DMS153 (cell line): Measurements from ENCODE around the gene ATP2A2.
"Not testable (repeated sequence)": the region's sequence is repeated elsewhere in the genome, so short reads cannot be mapped to it uniquely, and the experiment has no call there.

ENCODE experiments used
- DNase-seq: peaks from one replicate; lab custom pipeline; 2025; lab: John Stamatoyannopoulos, UW

The ATP2A2 gene

DNA sequence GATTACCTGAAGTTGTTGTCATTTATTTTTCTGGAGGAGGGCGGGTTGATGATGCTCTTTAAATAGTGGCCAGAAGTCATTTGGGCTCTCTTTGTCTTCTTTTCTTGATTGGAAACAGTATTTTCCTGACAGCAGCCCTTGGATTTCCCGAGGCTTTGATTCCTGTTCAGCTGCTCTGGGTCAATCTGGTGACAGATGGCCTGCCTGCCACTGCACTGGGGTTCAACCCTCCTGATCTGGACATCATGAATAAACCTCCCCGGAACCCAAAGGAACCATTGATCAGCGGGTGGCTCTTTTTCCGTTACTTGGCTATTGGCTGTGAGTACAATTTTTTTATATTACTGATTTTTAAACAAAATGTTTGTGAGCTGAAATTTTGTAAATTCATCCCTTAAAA, 62.1 kb downstream of the ATP2A2 start:
- DNase-seq = no peak

GRCh38 chr12:110343736-110344555, 62.9 kb downstream of the ATP2A2 start:
- no peak for DNase-seq

DNA sequence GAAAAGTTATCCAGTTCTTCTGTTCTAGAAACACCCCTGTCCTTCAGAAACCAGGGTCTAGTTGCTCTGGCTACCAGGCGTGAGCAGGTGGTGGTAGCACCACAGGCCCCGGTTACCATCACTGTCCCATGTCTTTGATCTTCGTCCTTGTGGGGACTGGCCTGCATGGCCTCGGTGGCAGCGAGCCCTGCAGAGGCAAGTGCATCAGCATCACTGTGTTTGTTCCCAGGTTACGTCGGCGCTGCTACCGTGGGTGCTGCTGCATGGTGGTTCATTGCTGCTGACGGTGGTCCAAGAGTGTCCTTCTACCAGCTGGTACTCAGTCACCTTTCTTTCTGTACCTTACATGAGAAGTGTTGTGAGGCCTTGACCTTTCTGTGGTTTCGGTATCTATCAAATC, 63.6 kb downstream of the ATP2A2 start:
- DNase-seq = no peak

GRCh38 chr12:110345176-110345661, 64.2 kb downstream of the ATP2A2 start:
- DNase-seq = no peak

GRCh38 chr12:110345963-110346362, 64.9 kb downstream of the ATP2A2 start:
- DNase-seq = no peak

DNA sequence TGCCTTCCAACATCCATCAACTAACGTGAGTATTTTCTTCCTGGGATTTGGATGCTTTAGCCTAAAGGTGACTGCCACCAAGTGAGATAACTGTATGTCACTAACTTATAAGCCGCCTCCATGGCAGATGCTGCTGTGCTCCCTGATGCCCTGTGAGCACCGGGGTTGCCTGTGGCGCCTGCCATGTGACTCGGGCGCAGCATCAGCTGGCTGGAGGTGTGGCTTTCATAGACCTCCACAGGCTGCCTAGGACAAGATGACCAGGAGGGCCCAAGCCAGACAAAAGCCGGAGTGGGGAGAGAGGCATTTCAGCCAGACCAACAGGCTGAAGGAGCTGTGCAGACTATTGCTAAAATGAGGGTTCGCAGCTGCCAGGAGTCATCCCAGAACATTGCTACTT, 66.7 kb downstream of the ATP2A2 start:
- no peak for DNase-seq

GRCh38 chr12:110348431-110349059, 67.5 kb downstream of the ATP2A2 start:
- DNase-seq = no peak

GRCh38 chr12:110349096-110349495, 68.0 kb downstream of the ATP2A2 start:
- no peak for DNase-seq

DNA sequence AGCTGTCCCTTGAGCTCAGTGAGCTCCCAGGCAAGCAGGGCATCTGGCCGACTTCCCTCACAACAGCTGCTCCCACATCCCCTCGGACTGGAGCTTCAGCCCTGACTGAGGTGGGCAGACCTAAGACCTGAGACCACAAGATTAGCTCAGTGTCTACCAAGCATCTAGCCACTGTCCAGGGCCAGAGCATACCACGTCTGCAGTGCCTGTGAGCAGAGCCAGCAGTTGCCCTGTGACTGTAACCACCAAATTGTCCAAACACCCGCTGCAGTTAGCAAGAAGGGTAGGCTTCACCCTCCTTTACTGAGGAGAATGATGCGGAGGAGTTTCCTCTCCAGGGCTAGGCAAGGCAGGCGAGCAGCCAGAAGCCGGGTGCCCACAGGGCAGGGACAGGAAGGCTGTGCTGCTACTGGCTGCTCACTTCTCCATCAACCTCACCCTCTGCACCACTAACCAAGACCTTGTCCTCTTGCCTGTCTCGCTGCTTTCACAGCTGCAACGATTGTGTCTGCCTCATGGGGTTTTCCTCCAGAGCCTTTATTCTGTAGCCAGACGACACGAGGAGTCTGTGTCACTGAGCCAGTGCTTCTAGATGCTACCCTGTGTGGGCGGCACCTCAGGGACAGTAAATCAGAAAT, 68.6 kb downstream of the ATP2A2 start:
- no peak for DNase-seq

GRCh38 chr12:110351119-110351518, 70.1 kb downstream of the ATP2A2 start:
- DNase-seq = no peak

GRCh38 chr12:110352401-110352800, 71.4 kb downstream of the ATP2A2 start:
- no peak for DNase-seq

DNA sequence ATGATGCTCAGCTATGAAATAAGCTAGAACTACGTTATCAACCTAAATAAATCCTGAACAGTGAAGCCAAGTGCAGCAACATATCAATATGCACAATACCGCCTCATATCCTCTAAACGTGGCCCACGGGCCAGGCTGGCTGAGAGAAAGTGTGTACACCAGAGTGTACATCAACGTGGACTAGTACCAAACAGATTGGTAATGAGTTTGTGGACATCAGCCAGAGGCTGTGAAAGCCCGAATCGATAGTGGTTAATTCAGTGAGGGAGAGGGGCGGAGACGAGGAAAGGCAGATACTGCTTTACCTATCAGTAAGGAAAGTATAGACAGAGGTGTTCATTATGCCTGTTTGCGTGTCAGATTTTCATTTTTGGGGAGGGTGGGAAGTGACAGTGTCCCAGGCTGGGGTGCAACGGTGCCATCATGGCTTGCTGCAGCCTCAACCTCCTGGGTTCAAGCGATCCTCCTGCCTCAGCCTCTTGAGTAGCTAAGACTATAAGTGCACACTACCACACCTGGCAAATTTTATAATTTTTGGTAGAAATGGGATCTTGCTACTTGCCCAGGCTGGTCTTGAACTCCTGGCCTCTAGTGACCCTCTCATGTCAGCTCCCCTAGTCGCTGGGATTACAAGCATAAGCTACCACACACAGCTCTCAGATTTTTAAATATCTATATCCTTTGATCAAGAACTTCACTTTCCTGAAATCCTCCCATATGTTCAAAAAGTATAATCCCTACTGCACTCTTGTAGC, 72.3 kb downstream of the ATP2A2 start:
- no peak for DNase-seq

GRCh38 chr12:110354172-110354780, 73.2 kb downstream of the ATP2A2 start:
- DNase-seq = no peak

DNA sequence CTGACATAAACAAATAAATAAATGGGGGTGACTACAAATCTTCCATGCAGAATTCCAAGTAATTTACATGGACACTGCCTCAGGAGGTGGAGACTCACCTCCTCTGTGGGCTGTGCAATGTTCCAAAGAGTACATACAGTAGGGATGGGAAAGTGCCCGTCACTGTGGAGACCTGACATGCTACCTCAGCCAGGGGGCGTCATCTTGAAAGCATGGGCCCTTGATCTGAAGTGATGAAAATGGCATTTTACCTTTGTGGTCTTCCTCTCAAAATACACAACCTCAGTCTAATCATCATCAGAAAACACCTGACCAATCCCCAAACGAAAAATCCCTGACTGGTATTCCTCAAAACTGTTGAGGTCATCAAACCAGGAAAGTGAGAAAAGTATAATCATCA, 74.0 kb downstream of the ATP2A2 start:
- DNase-seq = no peak

- DNase-seq = not testable (repeated sequence)
Observed at GRCh38 chr12:110358384-110359097, 77.5 kb downstream of the ATP2A2 start.

GRCh38 chr12:110361216-110361615, 80.2 kb downstream of the ATP2A2 start:
- DNase-seq = no peak

DNA sequence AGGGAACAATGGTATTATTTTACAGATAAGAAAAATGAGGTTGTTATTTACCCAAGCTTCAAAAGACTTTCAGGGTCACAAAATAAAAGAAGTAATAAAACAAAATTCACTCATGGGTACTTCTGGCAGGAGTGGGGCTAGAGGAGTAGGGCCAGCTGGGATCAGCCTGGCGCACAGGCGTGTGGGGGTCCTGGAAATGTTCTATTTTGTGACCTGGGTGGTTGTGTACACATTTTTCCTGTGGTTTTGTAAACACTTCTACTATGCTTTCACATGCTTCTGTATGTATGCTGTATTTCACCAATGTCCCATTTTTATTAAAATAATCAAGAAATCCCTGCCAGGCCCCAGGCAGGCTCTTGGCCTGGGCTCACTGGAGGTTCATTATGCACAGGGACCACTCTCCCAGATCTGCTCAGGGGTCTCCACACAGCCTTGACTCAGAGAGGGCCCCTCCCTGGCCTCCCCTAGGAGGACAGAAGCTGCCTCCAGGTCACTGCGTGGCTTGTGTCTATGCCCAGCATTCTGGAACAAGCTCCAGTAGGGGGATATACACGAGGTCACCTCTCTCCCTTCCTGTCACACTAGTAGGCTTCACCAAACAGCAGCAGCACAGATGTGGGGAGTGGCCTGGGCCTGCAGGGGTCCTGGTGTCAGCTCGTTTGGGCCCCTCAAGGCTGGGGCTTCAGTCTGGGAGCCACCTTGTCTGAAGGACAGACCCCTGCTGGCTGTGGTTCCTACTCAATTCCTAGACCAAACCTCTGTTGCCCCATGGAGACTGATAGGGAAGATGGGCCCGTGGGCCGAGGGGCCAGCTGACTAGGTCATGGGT, 84.7 kb downstream of the ATP2A2 start:
- DNase-seq = no peak

DNA sequence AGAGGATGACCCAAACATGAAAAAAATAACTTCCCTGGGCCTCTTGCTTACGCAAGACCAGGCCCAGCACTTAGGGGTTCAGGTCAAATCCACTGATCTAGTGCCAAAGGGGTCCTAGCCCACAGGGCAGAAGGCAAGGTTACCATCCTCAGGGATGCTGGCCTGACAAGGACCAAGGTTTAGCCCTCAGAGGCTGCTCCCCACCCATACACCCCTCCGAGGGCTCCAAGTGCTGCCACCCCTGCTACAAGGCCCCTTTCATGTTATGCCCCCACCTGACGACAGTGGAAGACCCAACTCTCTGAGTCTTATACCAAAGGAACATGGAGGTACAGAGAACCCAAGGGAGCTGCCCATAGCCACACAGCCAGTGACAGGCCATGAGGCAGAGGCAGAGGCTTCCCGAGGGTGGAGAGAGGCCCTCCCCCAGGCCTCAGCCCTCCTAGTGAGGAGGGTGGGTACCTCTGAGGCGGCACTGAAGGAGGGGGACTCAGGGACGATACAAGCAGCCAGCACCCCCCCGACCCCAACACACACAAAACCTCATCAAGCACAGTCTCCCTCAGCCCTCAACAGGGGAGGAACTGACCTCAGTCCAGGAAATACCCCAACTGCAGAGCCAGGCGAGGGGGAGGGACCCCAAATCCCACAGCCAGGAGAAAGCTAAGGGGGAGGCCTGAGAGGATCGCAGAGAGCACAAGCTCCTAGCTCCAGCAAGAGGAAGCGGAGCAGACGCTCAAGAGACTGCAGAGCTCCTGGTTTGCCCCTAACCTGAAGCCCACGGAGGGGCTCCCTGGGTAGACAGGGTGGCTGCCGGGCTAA, 85.5 kb downstream of the ATP2A2 start:
- no peak for DNase-seq

GRCh38 chr12:110367181-110367864, 86.3 kb downstream of the ATP2A2 start:
- DNase-seq = no peak
